A172 (cell line): ENCODE results near the gene INF2. TPM values are rescaled to one million over a fixed set of nuclear protein-coding genes. Genes with fewer than 3 reads are reported as not detected.
"Not testable (repeated sequence)": the region's sequence is repeated elsewhere in the genome, so short reads cannot be mapped to it uniquely, and the experiment has no call there.

ENCODE experiments used
- DNase-seq: peaks from one replicate; pipeline ENCODE4 v3.0.0-alpha.2; 2015; ENCODE audit warnings: low spot score
- total RNA-seq: library from RNA; depleted of rRNA; stranded (reverse); fragments of >200 nt; shearing (Covaris generic); gene quantifications from 2 replicates; pipeline ENCODE4 v1.2.3, GENCODE V29; 2014

The INF2 gene
- total RNA-seq, 1 experiment from 2014 or later: 93.1 TPM

- no peak for DNase-seq
Measured at GRCh38 chr14:104734991-104735779, 45.8 kb downstream of the INF2 start.

DNA sequence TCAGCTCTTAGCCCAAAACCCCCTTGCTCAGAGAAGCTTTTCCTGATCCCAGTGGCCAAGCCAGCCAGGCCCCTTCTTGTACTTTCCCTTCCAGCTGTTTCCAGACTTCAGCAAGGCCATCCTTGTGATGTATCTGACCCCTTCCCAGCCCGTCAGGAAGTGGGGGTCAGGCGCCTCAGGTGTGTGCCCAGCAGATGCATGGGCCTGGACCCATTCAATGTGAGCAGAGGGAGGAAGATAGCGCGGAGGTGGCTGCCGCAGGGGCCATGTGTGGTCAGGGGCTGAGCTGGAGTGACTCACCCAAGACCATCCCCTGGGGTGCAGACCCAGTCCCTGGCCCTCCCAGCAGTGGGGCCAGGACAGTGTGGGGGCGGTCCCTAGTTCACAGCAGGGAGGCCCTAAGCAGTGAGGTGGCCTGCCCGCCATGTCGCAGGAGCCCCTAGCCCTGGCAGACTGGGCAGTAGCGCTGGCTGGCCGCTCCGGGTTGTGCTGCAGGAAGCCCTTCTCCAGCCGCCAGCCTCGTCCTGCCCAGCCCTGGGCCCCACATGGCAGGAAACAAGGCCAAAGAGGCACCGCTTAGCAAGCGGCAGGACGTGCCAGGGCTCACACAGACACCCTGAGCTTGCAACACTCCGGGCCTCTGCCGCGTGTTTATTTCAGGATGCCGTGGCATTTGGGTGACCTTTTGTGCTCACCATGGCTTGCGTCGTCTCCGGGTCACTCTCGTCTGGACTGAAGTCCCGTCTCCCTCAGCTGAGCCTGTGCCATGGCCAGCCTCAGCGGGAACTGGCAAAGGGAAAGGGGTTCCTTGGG is 46.6 kb downstream of the INF2 start:
- DNase-seq: no peak

GRCh38 chr14:104738375-104739019 is 49.1 kb downstream of the INF2 start:
- no peak for DNase-seq

DNA sequence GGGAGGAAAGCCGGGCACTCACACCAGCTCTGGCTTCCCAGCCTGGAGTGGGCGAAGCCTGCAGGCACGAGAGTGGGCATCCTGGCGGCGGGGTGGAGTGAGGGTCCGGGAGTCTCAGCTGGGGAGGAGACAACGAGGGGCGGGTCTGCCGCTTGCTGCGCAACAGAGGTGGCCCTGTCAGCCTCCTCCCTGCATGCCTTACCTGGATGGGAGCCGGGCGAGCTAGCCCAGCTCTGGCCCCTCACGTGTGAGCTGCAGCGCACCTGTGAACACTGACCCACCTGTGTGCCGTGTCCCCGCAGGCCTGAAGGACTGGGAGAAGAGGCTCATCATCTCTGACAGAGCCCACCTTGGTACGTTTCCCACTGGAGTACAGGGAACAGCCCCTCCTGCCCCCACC is 49.6 kb downstream of the INF2 start:
- no peak for DNase-seq

DNA sequence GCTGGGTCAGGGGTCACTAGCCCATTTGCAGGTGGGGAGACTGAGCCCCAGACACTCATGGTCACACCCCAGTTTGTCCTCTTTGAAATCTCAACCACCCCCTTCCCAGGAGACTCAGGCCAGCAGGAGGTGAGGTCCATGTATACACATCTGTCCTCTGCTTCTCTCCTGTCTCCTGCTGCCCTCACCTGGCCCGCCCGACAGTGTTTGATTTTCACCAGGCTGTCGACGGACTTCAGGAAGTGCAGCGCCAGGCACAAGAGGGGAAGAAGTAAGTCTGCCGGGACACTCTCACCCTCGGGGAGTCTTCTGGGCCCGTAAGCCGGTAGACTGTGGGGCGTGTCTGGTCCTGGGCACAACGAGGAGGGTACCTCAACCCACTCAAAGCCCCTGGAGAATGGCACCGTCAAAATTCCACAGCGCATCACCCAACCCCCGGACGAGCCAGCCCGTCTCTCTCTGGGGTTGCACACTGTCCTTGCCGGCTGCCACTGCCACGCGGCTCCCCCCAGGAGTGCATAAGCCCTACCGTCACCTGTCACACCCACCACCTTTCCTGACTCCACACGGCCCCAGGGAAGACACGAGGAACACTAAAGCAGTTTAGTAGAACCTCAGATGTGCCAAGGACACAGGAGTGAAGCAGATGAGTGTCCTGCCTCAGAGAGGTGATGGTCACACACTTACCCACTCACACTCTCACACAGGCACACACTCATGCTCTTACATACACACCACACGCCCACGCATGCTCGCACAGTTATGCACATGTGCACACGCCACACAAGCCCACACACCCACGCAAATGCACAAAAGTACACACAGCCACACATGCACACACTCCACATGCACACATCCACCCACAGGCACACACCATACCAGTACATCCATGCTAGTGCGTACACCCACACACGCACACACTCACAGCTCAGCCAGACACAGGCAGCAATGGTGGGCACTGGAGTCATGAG is 50.4 kb downstream of the INF2 start:
- no peak for DNase-seq

DNA sequence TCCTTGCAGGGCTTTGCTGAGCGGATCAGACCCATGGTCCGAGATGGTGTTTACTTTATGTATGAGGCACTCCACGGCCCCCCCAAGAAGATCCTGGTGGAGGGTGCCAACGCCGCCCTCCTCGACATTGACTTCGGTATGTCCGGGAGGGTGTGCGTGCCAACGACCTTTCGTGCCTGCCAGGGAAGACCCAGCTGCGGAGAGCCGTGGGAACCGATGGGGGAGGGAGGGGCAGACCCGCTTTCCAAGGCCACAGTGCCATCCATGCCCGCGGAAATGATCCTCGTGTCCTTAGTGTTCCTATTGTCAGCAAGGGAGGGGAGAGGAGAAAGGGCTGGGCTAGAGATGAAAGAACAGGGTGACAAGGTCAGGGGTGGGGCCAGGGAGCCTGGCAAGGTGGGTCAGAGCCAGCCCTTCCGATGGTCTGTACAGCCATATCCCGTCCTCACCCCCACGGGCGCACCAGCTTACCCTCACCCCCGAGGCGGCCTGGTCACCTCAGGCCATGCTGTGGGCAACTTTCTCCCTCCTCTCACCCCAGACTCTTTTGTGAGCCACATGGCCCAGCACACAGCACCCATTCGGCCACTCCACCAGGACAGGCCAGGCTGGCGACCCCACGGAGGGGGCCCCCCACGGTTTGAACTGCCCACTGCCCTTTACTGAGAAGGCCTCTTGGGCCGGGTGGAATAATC is 51.8 kb downstream of the INF2 start:
- no peak for DNase-seq

- no peak for DNase-seq
Measured at GRCh38 chr14:104741803-104742251, 52.4 kb downstream of the INF2 start.

- DNase-seq: no peak
Measured at GRCh38 chr14:104742586-104743455, 53.4 kb downstream of the INF2 start.

GRCh38 chr14:104743461-104744380 is 54.3 kb downstream of the INF2 start:
- peak; percentile 45 for DNase-seq

DNA sequence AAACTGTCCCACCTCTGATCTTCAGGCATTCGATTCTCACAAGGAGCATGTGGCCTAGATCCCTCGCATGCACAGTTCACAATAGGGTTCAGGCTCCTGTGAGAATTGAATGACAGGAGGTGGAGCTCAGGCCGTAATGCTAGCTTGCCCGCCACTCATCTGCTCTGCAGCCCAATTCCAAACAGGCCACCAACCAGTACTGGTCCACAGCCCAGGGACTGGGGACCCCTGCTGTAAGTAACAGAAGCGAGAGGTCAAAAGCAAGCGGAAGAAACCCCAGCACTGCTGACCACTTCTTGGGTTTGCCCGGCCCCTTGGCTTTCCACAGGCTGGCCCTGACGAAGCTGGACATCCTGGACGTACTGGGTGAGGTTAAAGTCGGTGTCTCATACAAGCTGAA is 55.1 kb downstream of the INF2 start:
- DNase-seq: no peak

DNA sequence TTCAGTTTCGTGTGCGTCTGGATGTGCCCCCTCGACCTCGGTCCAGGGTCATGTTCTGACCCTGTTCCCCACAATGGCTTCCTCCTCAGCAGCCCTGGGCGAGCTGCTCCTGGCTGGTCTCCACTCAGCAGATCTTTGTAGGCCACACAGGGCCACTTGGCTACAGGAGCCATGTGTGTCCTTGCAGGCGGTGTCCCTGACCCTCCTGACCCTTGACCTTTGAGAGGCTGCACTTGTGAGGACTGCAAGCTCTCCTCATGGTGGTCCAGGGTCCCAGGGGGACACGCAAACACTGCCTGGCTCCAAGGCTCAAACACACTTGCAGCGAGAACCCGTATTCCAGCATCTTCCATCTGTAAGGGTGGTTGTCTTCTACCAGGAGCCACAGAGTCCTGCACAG is 56.0 kb downstream of the INF2 start:
- no peak for DNase-seq

GRCh38 chr14:104746071-104746545 is 56.7 kb downstream of the INF2 start:
- DNase-seq: no peak

DNA sequence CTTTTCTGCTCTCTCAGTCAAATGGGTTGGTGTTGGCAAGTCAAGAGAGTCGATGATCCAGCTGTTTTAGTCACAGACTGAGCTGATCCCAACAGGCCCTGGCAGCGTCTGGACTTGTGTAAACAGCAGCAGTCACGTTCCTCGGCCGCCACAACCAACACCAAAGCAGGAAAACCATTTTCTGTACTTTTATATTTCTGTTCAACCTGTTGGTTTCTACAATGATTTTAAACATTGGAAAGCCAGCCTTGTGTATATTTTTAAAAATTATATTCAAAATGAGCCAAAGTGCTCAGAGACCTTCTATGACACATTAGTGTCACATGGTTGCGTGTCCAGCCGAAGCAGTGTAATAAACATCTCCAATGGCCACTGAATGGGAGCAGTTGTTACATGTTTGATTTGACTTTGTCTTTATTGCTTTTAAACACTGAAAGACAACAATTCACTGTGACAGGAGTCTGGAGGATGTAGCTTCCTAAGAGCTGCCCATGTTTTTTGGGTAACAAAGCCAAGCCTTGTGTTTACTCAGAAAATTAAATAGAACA is 57.6 kb downstream of the INF2 start:
- no peak for DNase-seq

- DNase-seq: no peak
Measured at GRCh38 chr14:104747876-104748275, 58.5 kb downstream of the INF2 start.

- peak; percentile 26 for DNase-seq
Measured at GRCh38 chr14:104749111-104749649, 59.8 kb downstream of the INF2 start.

GRCh38 chr14:104750056-104750752 is 60.8 kb downstream of the INF2 start:
- no peak for DNase-seq

DNA sequence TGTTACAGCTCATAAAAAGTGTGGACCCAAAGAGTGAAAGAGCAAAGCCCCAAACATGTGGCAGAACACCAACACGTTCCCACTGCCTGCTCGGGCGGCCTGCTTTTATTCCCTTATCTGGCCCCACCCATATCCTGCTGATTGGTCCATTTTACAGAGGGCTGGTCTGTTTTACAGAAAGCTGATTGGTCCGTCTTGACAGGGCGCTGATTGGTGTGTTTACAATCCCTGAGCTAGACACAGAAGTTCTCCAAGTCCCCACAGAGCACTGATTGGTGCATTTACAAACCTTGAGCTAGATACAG is 61.3 kb downstream of the INF2 start:
- not testable (repeated sequence) for DNase-seq
